HL-60 (cell line): ENCODE results near the gene CALU.

ENCODE experiments used
- DNase-seq, 2 experiments: peaks; one replicate each; pipeline ENCODE4 v3.0.0-alpha.2; 2010 to 2020; ENCODE audit warnings: low read depth in 1 of 2, low spot score in 1 of 2
- H3K27ac ChIP-seq: fragments of 250-450 bp; sonication (Bioruptor Pico); replicated peaks from 2 replicates; pipeline ENCODE4 v1.5.1; 2020; ENCODE audit warnings: mild to moderate bottlenecking, moderate library complexity
- H3K27me3 ChIP-seq: fragments of 250-450 bp; sonication (Bioruptor Pico); 2 replicates; pipeline ENCODE4 v1.5.1; 2021; ENCODE audit warnings: mild to moderate bottlenecking, moderate library complexity; ENCODE audit not compliant: insufficient read depth, poor library complexity, severe bottlenecking
- H3K4me3 ChIP-seq: replicated peaks from 2 replicates; pipeline ENCODE4 v1.5.1; 2011; ENCODE audit warnings: mild to moderate bottlenecking, control low read depth, low read length; ENCODE audit not compliant: insufficient read depth
- GABPA ChIP-seq: IDR thresholded peaks from 2 replicates; pipeline ENCODE4 v1.6.1; 2012; ENCODE audit warnings: low read depth
- POLR2AphosphoS5 ChIP-seq: IDR thresholded peaks from 2 replicates; pipeline ENCODE4 v1.6.1; 2012; ENCODE audit warnings: low read depth
- SPI1 ChIP-seq: IDR thresholded peaks from 2 replicates; pipeline ENCODE4 v1.6.1; 2012; ENCODE audit warnings: low read depth, mild to moderate bottlenecking, borderline replicate concordance
- TF ChIP-seq, protein P1 (sequence below): IDR thresholded peaks from 2 replicates; pipeline ENCODE4 v1.6.1; 2012; ENCODE audit warnings: low read depth; ENCODE audit not compliant: insufficient replicate concordance
- TF ChIP-seq, protein P2 (sequence below): IDR thresholded peaks from one replicate; pipeline ENCODE4 v1.5.1; 2011; ENCODE audit warnings: low read length, control low read depth, inconsistent platforms; ENCODE audit not compliant: insufficient read depth

CALU gene

GRCh38 chr7:128699895-128700294 is 39.3 kb upstream of the CALU start:
- H3K4me3 ChIP-seq, result no peak overlapping the region
- no peak for DNase-seq

GRCh38 chr7:128701062-128701785 is 37.9 kb upstream of the CALU start:
- DNase-seq, result no peak
- no peak for TF ChIP-seq SPI1
- TF ChIP-seq, protein P1, sequence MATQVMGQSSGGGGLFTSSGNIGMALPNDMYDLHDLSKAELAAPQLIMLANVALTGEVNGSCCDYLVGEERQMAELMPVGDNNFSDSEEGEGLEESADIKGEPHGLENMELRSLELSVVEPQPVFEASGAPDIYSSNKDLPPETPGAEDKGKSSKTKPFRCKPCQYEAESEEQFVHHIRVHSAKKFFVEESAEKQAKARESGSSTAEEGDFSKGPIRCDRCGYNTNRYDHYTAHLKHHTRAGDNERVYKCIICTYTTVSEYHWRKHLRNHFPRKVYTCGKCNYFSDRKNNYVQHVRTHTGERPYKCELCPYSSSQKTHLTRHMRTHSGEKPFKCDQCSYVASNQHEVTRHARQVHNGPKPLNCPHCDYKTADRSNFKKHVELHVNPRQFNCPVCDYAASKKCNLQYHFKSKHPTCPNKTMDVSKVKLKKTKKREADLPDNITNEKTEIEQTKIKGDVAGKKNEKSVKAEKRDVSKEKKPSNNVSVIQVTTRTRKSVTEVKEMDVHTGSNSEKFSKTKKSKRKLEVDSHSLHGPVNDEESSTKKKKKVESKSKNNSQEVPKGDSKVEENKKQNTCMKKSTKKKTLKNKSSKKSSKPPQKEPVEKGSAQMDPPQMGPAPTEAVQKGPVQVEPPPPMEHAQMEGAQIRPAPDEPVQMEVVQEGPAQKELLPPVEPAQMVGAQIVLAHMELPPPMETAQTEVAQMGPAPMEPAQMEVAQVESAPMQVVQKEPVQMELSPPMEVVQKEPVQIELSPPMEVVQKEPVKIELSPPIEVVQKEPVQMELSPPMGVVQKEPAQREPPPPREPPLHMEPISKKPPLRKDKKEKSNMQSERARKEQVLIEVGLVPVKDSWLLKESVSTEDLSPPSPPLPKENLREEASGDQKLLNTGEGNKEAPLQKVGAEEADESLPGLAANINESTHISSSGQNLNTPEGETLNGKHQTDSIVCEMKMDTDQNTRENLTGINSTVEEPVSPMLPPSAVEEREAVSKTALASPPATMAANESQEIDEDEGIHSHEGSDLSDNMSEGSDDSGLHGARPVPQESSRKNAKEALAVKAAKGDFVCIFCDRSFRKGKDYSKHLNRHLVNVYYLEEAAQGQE, result no peak
- TF ChIP-seq POLR2AphosphoS5, result no peak
- TF ChIP-seq, protein P2, sequence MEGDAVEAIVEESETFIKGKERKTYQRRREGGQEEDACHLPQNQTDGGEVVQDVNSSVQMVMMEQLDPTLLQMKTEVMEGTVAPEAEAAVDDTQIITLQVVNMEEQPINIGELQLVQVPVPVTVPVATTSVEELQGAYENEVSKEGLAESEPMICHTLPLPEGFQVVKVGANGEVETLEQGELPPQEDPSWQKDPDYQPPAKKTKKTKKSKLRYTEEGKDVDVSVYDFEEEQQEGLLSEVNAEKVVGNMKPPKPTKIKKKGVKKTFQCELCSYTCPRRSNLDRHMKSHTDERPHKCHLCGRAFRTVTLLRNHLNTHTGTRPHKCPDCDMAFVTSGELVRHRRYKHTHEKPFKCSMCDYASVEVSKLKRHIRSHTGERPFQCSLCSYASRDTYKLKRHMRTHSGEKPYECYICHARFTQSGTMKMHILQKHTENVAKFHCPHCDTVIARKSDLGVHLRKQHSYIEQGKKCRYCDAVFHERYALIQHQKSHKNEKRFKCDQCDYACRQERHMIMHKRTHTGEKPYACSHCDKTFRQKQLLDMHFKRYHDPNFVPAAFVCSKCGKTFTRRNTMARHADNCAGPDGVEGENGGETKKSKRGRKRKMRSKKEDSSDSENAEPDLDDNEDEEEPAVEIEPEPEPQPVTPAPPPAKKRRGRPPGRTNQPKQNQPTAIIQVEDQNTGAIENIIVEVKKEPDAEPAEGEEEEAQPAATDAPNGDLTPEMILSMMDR, result no peak
- TF ChIP-seq GABPA, result no peak
- peaks cover 14% of the 10 kb centered on the region for H3K27me3 ChIP-seq
- H3K4me3 ChIP-seq, result no peak overlapping the region
- H3K27ac ChIP-seq, result no peak overlapping the region

More at GRCh38 chr7:128699895-128700294, 39.3 kb upstream of the CALU start:
- no peak overlapping the region for H3K27ac ChIP-seq
- H3K27me3 ChIP-seq, result peaks cover 15% of the 10 kb centered on the region
- TF ChIP-seq, protein P1, result no peak
- TF ChIP-seq, protein P2, result no peak
- TF ChIP-seq SPI1, result no peak
- no peak for TF ChIP-seq POLR2AphosphoS5
- TF ChIP-seq GABPA, result no peak

DNA sequence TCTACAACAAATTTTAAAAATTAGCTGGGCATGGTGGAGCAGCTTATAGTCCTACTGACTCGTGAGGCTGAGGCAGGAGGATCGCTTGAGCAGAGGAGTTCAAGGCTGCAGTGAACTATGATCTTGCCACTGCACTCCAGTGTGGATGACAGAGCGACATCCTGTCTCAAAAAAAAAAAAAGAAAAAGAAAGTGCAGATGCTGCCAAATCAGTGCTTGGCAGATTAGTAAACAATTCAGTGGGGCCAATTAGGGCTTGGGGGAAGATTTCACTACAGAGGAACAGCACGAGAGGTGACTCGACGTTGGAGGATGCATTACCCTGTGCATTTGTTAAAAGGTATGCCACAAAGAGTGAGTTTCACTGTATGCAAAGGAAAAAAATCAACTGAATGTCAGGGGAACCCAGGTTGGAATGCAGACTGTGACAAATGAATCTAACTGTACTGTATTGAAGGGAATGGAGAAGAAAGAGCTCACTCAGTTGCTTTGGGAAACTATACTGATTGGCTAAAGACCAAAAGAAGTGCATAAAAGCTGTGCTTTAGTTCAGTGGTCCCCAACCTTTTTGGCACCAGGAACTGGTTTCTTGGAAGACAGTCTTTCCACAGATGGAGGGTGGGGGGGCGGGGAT is 35.4 kb upstream of the CALU start:
- H3K27ac ChIP-seq, result no peak overlapping the region
- peaks cover 2% of the 10 kb centered on the region for H3K27me3 ChIP-seq
- no peak for DNase-seq
- TF ChIP-seq POLR2AphosphoS5 (no peak), GABPA (no peak), SPI1 (no peak)
- TF ChIP-seq, protein P1, result no peak
- TF ChIP-seq, protein P2, result no peak
- H3K4me3 ChIP-seq, result no peak overlapping the region
